Measurements from ENCODE around the gene NFIL3. TPM values are rescaled to one million over a fixed set of nuclear protein-coding genes. Genes with fewer than 3 reads are reported as not detected.

Gene NFIL3
- total RNA-seq, 2 donors from 2014 or later: 13.7 to 32.5 TPM

DNA sequence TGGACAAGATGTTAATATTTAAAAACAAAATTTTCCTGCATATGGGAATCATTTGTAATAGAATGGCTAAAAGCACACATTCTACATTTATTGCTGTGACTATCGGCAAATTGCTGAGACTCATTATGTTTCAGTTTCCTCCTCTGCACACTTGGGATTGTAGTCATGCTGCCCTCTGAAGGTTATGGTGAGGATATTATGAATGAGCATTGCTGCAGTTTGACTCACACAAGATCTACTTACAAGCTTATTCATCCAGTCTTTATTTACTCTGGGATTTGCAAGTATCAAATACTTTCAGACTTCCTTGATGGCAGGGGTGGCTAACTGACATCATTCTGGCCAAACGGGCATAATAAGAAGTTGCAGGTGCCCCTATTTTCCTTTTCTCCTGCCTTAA, 9.5 kb upstream of the NFIL3 start:
- no peaks in the 10 kb centered on the region for H3K36me3 ChIP-seq
- no peaks in the 10 kb centered on the region for H3K9me3 ChIP-seq
- peak; percentile 32 for TF ChIP-seq CTCF (IDR thresholded peaks at IDR 0.05)
- intact Hi-C loops (cut with DNase I): loop anchor here (2.0 to 5.0 kb wide), 2 partner anchors 249 to 394 kb away; no protein-coding TSS in a partner anchor
- peak; percentile 39 for DNase-seq
- H3K27ac ChIP-seq: no peak overlapping the region
- no peak overlapping the region for H3K9ac ChIP-seq (ENCODE audit: low read depth in 2 of 2, low read length in 2 of 2)
- no peaks in the 10 kb centered on the region for H3K4me1 ChIP-seq
- H3K27me3 ChIP-seq: no peaks in the 10 kb centered on the region
- no peak overlapping the region for H3K4me3 ChIP-seq

GRCh38 chr9:91431485-91431884, 7.9 kb upstream of the NFIL3 start:
- no peak for TF ChIP-seq CTCF (IDR thresholded peaks at IDR 0.05)
- H3K27me3 ChIP-seq: no peaks in the 10 kb centered on the region
- H3K9me3 ChIP-seq: no peaks in the 10 kb centered on the region
- no peaks in the 10 kb centered on the region for H3K36me3 ChIP-seq
- H3K9ac ChIP-seq (ENCODE audit: low read depth in 2 of 2, low read length in 2 of 2): no peak overlapping the region
- no peaks in the 10 kb centered on the region for H3K4me1 ChIP-seq
- no peak overlapping the region for H3K27ac ChIP-seq
- no peak overlapping the region for H3K4me3 ChIP-seq
- intact Hi-C loops (cut with DNase I): loop anchor here (2.0 to 5.0 kb wide), 2 partner anchors 251 to 517 kb away; no protein-coding TSS in a partner anchor
- no peak for DNase-seq

GRCh38 chr9:91429501-91429900, 5.9 kb upstream of the NFIL3 start:
- no peaks in the 10 kb centered on the region for H3K27me3 ChIP-seq
- intact Hi-C loops (cut with DNase I): loop anchor here (2.0 kb wide), 1 partner anchor 343 kb away; no protein-coding TSS in a partner anchor
- H3K4me3 ChIP-seq: no peak overlapping the region
- no peak overlapping the region for H3K27ac ChIP-seq
- H3K4me1 ChIP-seq: no peaks in the 10 kb centered on the region
- no peak for TF ChIP-seq CTCF (IDR thresholded peaks at IDR 0.05)
- H3K9ac ChIP-seq (ENCODE audit: low read depth in 2 of 2, low read length in 2 of 2): no peak overlapping the region
- H3K9me3 ChIP-seq: no peaks in the 10 kb centered on the region
- no peaks in the 10 kb centered on the region for H3K36me3 ChIP-seq
- no peak for DNase-seq

DNA sequence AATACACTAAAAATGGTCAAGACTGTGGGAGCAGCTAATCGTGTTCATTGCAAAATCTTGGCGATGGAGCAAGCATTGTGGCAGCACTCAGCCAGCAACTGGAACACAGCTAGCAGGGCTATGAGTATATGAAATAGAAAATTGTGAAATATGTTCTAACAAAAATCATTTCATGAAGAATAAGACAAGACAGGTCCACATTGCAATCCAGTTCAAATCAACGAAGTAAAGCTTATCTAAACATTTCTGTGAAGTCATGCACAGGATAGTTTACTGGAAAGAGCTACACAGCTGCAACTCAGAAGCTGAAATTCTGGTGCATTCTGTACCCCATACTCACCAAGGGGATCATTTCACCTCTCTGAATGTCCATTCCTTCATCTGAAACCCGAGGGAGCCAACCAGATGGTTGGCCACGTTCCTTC, 5.3 kb upstream of the NFIL3 start:
- Histone ChIP-seq H3K36me3 (no peaks in the 10 kb centered on the region), H3K27ac (no peak overlapping the region), H3K9me3 (no peaks in the 10 kb centered on the region), H3K4me3 (no peak overlapping the region), H3K9ac (ENCODE audit: low read depth in 2 of 2, low read length in 2 of 2) (no peak overlapping the region), H3K27me3 (no peaks in the 10 kb centered on the region), H3K4me1 (no peaks in the 10 kb centered on the region)
- intact Hi-C loops (cut with DNase I): loop anchor here (2.0 kb wide), 1 partner anchor 342 kb away; no protein-coding TSS in a partner anchor
- DNase-seq: no peak
- TF ChIP-seq CTCF (IDR thresholded peaks at IDR 0.05): no peak

GRCh38 chr9:91428436-91428835, 4.8 kb upstream of the NFIL3 start:
- Histone ChIP-seq H3K4me1 (no peaks in the 10 kb centered on the region), H3K36me3 (no peaks in the 10 kb centered on the region), H3K27me3 (no peaks in the 10 kb centered on the region), H3K9ac (ENCODE audit: low read depth in 2 of 2, low read length in 2 of 2) (no peak overlapping the region), H3K27ac (no peak overlapping the region), H3K9me3 (no peaks in the 10 kb centered on the region), H3K4me3 (no peak overlapping the region)
- intact Hi-C loops (cut with DNase I): loop anchor here (2.0 kb wide), 1 partner anchor 342 kb away; no protein-coding TSS in a partner anchor
- DNase-seq: no peak
- TF ChIP-seq CTCF (IDR thresholded peaks at IDR 0.05): no peak
